GM21515 (cell line): ENCODE results near the gene ADAMTSL2.

ENCODE experiments used
- ATAC-seq: cut with Tn5 transposase; IDR thresholded peaks from one replicate; pipeline ENCODE4 v1.9.1; 2021; ENCODE audit not compliant: unreplicated experiment

Gene ADAMTSL2

GRCh38 chr9:133603135-133603927 is 68.8 kb downstream of the ADAMTSL2 start:
- no peak for ATAC-seq

- ATAC-seq, result no peak
Measured at GRCh38 chr9:133604214-133604613, 69.7 kb downstream of the ADAMTSL2 start.

DNA sequence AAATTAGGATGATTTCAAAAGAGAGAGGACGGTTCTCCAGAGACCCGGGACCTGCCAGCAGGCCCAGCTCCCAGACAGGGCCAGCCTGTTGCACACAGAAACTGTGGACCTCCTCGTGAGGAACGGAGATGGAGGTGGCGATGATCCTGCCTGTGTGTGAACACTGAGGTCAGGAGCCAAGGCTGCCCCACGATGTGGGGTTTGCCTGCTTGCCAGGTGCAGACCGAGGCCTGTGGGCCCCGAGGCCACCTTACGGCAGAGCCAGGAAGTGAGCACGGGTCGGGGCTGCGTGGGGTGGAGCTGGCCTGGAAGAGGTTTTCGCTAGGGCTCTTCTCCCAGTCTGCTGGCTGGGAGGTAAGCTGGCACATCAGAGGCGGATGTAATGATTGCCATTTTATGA is 70.4 kb downstream of the ADAMTSL2 start:
- no peak for ATAC-seq

DNA sequence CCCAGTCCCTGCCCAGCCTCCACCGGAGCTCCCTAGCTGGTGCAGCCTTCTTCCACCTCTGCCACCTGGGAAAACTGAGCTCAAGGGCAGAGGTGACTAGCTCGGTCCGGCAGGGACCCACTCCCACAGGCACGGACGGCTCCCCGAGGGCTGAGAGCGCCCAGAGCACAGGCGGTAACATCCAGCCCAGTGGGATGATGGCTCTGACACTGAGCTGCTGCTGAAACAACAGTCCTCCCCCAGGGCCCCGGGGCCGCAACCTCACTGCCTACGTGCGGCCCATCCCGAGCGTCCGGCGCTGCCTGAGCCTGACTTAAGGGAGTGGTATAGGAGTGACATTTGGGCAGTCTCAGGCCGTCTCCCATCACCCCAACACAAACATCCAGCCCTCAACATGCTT is 70.9 kb downstream of the ADAMTSL2 start:
- ATAC-seq, result no peak

GRCh38 chr9:133605856-133606707 is 71.6 kb downstream of the ADAMTSL2 start:
- ATAC-seq, result no peak

- ATAC-seq, result no peak
Measured at GRCh38 chr9:133606708-133607025, 72.2 kb downstream of the ADAMTSL2 start.

DNA sequence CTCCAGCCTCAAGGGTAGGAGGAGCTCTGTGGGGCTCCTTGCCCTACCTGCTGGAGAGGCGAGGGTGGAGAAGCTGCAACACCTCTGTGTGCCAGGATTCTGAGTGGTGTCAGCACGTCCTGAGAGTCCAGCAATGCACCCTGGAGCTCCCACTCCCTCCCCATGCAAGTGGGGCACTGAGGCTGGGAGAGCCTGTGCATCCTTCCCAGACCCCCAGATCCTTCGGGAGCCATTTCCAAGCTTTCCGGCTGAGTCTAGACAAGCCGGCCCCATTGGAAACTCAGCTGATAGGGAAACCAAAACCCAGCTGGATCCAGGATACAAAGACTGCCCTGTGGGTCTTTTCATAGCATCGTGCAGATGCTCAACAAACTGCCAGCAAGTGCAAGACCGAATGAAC is 72.9 kb downstream of the ADAMTSL2 start:
- no peak for ATAC-seq

- no peak for ATAC-seq
Measured at GRCh38 chr9:133607976-133608375, 73.5 kb downstream of the ADAMTSL2 start.

DNA sequence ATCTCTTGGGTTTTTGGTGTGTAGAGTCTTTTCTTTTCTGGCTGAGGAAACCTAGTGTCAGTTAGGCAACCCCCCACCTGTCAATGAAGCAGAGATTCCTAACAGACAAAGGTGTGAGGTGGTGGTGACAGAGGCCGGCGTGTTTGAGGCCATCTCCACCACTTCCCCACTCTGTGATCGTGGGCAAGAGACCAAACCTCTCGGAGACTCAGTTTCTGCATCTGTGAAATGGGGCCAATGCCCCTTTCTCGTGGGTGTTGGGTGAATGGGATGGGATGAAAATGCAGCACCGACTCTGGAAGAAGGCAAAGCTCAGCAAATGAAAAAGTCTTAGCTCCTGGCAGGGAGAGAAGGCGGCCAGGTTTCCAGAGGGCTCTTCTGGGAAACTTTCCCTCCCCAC is 73.9 kb downstream of the ADAMTSL2 start:
- no peak for ATAC-seq

DNA sequence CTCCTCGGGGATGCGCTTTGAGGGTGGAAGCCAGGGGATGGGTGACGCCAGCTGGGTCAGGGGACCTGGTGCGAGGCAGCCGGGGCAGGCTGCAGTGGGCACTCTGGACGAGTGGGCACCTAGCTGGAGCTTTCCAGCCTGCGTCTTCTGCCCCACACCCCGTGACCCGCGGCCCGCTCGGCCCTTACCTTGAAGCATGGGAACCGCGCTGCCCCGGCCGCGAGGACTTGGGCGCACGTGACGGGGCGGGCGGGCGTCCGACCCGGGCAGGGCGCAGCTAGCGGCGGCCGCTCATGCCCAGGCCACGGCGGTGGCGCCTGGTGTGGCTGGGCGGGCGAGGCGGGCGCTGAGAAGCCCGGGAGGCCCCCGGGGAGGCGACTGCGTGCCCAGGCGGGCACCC is 74.4 kb downstream of the ADAMTSL2 start:
- ATAC-seq, result no peak

- no peak for ATAC-seq
Measured at GRCh38 chr9:133609311-133610098, 75.0 kb downstream of the ADAMTSL2 start, which contains the start of gene FAM163B. FAM163B (minus strand) TSS chr9:133609389; CDS start chr9:133580223, 29,166 bp downstream.

GRCh38 chr9:133610845-133611244 is 76.3 kb downstream of the ADAMTSL2 start:
- ATAC-seq, result no peak

- ATAC-seq, result no peak
Measured at GRCh38 chr9:133612051-133612450, 77.5 kb downstream of the ADAMTSL2 start.

DNA sequence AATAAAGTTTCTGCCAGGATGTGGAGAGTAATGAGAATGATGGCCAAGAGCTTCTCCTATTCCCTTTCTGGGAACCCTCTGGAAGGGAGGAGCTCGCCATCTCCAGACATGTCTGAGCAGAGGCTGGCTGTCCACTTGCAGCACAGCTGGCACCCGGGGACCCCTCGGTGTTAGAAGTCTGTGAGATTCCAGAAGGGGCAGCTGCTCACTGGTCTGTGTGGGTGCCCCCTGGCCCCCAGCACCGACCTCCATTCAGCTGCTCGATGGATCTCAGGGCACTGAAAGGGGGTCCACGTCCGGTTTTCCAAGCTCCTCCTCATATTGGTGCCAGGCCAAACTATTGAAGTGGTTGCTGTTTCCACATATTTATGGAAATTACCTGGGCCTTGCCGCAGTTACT is 78.3 kb downstream of the ADAMTSL2 start:
- ATAC-seq, result no peak

DNA sequence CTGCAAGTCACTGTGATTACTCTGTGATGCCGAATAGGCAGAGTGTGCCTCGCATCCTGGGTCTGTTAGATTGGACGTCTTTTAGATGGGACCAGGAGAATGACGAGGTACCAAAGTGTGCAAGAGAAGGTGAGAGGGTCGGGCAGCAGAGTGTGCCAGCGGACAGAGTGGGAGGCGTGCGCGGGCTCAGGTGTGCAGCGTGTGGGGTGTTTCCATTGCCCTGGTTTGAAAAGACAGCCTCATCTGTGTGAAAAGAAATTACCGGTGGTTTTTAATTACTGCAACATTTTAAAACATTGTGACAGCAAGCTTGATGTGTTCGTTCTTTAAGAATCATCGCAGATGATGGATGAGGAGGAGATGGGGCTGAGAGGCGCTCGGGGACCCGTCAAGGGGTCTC is 78.9 kb downstream of the ADAMTSL2 start:
- ATAC-seq, result no peak

GRCh38 chr9:133614056-133614455 is 79.6 kb downstream of the ADAMTSL2 start:
- no peak for ATAC-seq

DNA sequence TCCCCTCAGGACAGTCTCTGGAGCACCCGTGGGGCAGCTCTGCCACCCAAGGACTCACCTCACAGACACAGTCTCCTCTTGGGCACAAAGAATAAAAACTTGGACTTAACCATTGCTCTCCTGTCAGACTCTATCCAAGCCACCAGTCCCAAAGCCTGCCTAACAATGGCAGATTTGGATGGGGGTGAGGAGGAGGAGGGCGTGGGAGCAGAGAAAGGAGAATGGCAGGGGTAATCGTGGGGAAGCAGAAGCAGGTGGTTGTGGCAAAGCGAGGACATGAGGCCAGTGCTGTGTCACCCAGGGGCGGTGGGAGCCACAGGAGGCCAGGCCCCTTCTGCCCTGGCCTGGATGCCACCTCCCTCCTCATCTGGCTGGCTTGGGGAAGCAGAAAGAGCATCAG is 80.2 kb downstream of the ADAMTSL2 start:
- no peak for ATAC-seq

DNA sequence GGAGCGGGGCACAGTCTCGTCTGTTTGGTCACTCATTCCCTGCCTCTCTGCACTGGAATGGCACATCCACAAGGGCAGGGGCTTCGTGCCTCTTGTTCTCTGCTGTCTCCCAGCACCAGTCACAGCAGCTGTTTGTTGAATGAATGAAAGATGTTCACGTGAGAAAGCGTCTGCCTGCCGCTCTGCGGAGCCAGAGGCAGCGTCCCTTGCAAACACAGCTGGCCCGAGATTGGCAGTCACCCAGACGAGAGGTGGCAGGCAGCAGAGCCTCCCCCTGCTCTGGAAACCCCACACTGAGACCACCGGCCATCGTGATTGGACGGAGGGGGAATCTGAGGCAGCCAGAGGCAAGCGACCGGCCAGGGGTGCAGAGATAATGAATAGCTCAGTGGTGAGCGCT is 80.7 kb downstream of the ADAMTSL2 start:
- ATAC-seq, result no peak

DNA sequence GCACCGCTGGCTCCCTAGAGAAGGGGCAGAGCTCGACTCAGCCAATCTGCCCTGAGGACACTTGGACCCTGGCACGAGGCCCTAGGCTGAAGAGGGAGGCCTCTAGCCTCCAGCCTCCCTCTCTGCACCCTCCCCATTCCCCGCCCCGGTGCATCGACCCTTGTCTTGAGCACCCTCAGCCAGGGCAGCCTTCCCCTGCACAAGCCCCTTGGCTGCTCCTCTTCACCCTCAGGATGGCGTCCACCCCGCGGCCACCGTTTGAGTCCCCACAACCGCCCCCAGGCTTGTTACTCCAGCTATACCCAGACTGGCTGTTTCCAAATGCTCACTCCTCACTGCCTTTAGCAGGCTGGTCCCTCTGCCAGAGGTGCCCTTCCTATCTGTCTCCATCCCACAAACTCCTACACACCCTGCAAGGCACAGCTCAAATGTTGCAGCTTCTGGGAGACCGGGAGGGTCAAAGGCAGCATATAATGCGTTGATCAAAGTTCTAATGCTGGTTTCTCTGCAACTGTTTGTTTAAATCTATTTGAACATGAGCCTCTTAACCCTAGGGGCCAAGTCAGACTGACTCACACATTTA is 81.2 kb downstream of the ADAMTSL2 start:
- ATAC-seq, result no peak

- no peak for ATAC-seq
Measured at GRCh38 chr9:133616643-133617405, 82.3 kb downstream of the ADAMTSL2 start.
